Measurements from ENCODE around the gene MAP7D1.
"Not testable (repeated sequence)": the region's sequence is repeated elsewhere in the genome, so short reads cannot be mapped to it uniquely, and the experiment has no call there.

Gene MAP7D1

DNA sequence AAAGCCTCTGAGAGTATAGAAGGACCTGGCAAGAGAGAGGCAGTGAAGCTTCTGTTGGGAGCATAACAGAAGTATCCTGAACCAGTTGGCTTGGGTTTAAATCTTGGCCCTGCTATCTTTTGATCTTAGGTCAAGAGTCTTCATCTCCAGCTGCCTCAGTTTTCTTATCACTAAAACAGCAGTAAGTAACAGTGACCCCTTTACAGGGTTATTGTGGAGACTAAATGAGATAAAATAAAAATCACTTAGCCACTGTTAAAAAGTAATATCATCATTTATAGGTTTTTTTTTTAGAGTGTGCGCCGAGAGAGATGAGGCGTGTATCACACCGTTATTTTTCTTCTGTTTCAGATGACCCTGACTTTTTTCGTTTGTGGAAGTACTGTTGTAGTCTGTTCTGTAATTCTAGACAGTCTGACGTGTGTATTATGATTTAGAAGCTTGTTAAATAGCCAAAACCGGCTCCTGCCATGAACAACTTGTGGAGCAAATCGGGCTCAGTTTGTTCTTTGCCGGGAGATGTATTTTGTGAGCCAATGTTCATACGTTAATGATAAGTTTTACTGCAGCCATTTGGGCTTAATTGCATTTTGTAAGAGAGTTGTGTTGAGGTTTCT lies 69.4 kb downstream of the MAP7D1 start:
- in situ Hi-C loops (cut with HindIII; ENCODE audit: low sequenced_read_pairs): loop anchor here (10.0 kb wide), 1 partner anchor 59 kb away; no protein-coding TSS in a partner anchor

GRCh38 chr1:36230279-36230678 lies 74.3 kb downstream of the MAP7D1 start:
- in situ Hi-C loops (cut with HindIII; ENCODE audit: low sequenced_read_pairs): not testable (repeated sequence)
